ENCODE measurements around the gene SAMD14. TPM values are rescaled to one million over a fixed set of nuclear protein-coding genes. Genes with fewer than 3 reads are reported as not detected.

Gene SAMD14
- total RNA-seq, 1 donor from 2014 or later = 14.7 TPM

GRCh38 chr17:50155115-50155819, 25.3 kb upstream of the SAMD14 start:
- no peak for DNase-seq (ENCODE audit: low read depth)
- Histone ChIP-seq H3K36me3 (ENCODE audit: control insufficient read depth, insufficient read depth, low read length) (no peaks in the 10 kb centered on the region), H3K4me3 (ENCODE audit: low read depth, low read length) (no peak overlapping the region), H3K27me3 (ENCODE audit: control insufficient read depth, insufficient read depth, low read length) (no peaks in the 10 kb centered on the region)
- TF ChIP-seq CTCF (IDR thresholded peaks at IDR 0.05; ENCODE audit: insufficient read depth, low read length, poor library complexity, severe bottlenecking) = no peak

DNA sequence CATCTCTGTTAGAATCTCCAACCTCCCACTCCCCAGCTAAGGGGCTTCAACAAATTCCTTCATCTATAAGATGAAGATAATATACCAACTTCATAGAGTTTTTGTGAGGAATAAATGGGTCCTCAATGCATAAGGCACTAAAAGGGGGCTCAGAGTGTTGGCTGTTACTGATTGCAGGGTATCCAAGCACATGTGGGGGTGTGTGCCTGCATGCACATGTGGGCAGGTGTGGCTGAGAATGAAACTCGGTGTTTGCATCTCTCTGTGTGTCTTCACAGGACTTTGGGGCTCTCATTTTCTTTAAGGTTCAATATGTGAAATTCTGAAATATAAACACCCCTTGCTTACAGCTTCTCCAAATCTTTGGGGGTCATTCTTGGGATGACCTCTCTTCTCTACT, 24.6 kb upstream of the SAMD14 start:
- no peak for DNase-seq (ENCODE audit: low read depth)
- TF ChIP-seq CTCF (IDR thresholded peaks at IDR 0.05; ENCODE audit: insufficient read depth, low read length, poor library complexity, severe bottlenecking) = no peak
- no peaks in the 10 kb centered on the region for H3K36me3 ChIP-seq (ENCODE audit: control insufficient read depth, insufficient read depth, low read length)
- no peaks in the 10 kb centered on the region for H3K27me3 ChIP-seq (ENCODE audit: control insufficient read depth, insufficient read depth, low read length)
- no peak overlapping the region for H3K4me3 ChIP-seq (ENCODE audit: low read depth, low read length)

DNA sequence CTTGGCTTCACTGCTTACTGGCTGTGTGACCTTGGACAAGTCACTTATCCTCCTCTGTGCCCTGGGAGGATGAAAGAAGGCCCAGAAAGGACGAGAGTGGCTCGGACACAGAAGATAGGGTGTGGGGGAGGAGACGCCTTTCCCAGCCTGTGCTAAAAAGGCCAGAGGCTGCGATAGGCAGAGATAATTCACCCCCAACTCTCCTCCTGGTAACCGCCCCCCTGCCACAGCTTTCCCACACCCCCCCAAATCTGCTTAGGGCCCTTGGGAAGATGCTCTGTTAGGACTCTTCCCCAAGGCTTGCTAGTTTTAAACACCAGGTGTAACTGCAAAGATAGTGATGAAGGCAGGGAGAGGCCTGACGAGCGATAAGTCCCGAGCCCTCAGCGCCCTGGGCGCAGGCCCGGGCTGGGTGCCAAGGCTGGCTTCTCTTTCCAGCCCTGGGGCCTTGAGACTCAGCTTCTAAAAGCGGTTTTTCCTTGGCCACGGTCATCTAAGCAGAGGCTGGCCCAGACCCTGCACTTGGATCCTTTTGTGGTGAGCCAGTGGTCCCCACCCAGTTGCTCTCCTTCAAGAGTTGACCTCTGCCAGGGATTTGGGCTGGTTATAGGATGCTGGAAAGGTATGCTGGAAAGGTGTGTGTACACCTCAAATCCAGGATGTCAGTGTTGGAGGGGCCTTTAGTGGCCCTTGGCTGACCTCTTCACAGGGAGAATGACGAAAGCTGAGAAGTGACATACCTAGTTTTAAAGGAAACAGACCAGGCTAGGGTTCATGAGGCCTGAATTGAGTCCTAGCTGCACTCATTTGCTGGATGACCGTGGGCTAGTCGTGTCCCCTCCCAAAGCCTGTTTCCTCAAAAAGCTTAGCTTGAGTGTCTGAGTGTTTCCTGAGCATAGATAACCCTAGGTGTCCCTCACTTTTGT, 24.0 kb upstream of the SAMD14 start:
- no peak for DNase-seq (ENCODE audit: low read depth)
- no peak overlapping the region for H3K4me3 ChIP-seq (ENCODE audit: low read depth, low read length)
- no peaks in the 10 kb centered on the region for H3K36me3 ChIP-seq (ENCODE audit: control insufficient read depth, insufficient read depth, low read length)
- TF ChIP-seq CTCF (IDR thresholded peaks at IDR 0.05; ENCODE audit: insufficient read depth, low read length, poor library complexity, severe bottlenecking) = no peak
- no peaks in the 10 kb centered on the region for H3K27me3 ChIP-seq (ENCODE audit: control insufficient read depth, insufficient read depth, low read length)

DNA sequence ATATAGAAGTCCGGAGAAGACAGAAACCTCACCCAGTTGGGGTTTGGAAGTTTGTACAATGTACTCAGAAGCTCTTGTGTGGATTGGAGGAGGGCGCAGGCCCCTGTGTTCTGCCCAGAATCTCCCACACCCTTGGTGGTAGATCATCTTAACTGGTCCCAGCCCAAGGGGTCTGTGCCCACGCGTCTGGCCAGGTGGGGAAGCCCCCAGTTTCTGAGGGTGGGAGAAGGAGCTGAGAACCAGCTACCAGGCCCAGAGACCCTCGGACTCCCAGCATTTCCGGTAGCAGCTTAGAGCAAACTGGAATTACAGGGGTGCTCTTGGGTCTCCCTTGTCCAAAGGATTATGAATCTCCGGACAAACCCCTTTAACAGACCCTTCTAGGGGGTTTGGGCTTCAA, 22.8 kb upstream of the SAMD14 start:
- DNase-seq (ENCODE audit: low read depth) = no peak
- Histone ChIP-seq H3K4me3 (ENCODE audit: low read depth, low read length) (no peak overlapping the region), H3K36me3 (ENCODE audit: control insufficient read depth, insufficient read depth, low read length) (no peaks in the 10 kb centered on the region), H3K27me3 (ENCODE audit: control insufficient read depth, insufficient read depth, low read length) (no peaks in the 10 kb centered on the region)
- TF ChIP-seq CTCF (IDR thresholded peaks at IDR 0.05; ENCODE audit: insufficient read depth, low read length, poor library complexity, severe bottlenecking) = no peak

GRCh38 chr17:50151937-50152547, 22.1 kb upstream of the SAMD14 start:
- TF ChIP-seq CTCF (IDR thresholded peaks at IDR 0.05; ENCODE audit: insufficient read depth, low read length, poor library complexity, severe bottlenecking) = no peak
- H3K27me3 ChIP-seq (ENCODE audit: control insufficient read depth, insufficient read depth, low read length) = no peaks in the 10 kb centered on the region
- peak overlapping the region; percentile 47 for H3K4me3 ChIP-seq (ENCODE audit: low read depth, low read length)
- DNase-seq (ENCODE audit: low read depth) = peak; percentile 71
- no peaks in the 10 kb centered on the region for H3K36me3 ChIP-seq (ENCODE audit: control insufficient read depth, insufficient read depth, low read length)
